ENCODE results near the gene VWA3B. TPM values are rescaled to one million over a fixed set of nuclear protein-coding genes. Genes with fewer than 3 reads are reported as not detected.

Gene VWA3B
- total RNA-seq, 1 donor from 2014 or later, result 0.17 TPM

DNA sequence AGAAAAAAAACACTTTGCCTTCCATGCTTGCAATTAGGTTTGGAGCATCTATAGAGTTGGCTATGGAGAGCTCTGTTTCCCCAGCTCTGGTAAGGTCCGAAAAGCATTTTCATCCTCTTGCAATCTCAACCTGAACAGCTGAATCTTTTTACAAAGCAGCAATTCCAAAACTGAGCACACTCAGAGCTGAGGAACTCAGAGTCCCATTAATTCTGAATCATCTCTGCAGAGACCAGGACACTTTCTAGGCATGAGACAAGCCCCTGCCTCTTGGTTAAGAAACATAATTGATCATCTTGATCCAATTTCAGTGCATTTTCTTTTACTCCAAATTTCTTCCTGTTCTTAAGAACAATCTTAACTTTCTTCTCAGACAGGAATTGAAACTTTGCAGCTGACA lies 263.4 kb downstream of the VWA3B start:
- ATAC-seq (no peak), DNase-seq (no peak)
- Histone ChIP-seq H3K9me3 (no peaks in the 10 kb centered on the region), H3K27me3 (peaks cover 52% of the 10 kb centered on the region), H3K36me3 (no peaks in the 10 kb centered on the region), H3K4me3 (no peak overlapping the region), H3K27ac (no peak overlapping the region), H3K4me1 (peaks cover 14% of the 10 kb centered on the region)
- TF ChIP-seq CTCF (IDR thresholded peaks at IDR 0.05), result no peak
- intact Hi-C loops (cut with DNase I), result no loop called here

GRCh38 chr2:98355881-98356280 lies 268.9 kb downstream of the VWA3B start:
- peaks cover under 1% of the 10 kb centered on the region for H3K27me3 ChIP-seq
- no peak overlapping the region for H3K27ac ChIP-seq
- no peak for ATAC-seq
- H3K4me1 ChIP-seq, result no peaks in the 10 kb centered on the region
- intact Hi-C loops (cut with DNase I), result no loop called here
- no peak overlapping the region for H3K4me3 ChIP-seq
- no peaks in the 10 kb centered on the region for H3K36me3 ChIP-seq
- no peak for DNase-seq
- no peaks in the 10 kb centered on the region for H3K9me3 ChIP-seq
- no peak for TF ChIP-seq CTCF (IDR thresholded peaks at IDR 0.05)

- Histone ChIP-seq H3K36me3 (no peaks in the 10 kb centered on the region), H3K27me3 (no peaks in the 10 kb centered on the region), H3K27ac (no peak overlapping the region), H3K4me3 (no peak overlapping the region), H3K9me3 (no peaks in the 10 kb centered on the region), H3K4me1 (no peaks in the 10 kb centered on the region)
- intact Hi-C loops (cut with DNase I), result no loop called here
- DNase-seq, result no peak
- TF ChIP-seq CTCF (IDR thresholded peaks at IDR 0.05), result no peak
- peak; percentile 52 for ATAC-seq
These were observed 269.8 kb downstream of the VWA3B start for GRCh38 chr2:98356729-98357128.

GRCh38 chr2:98357849-98358248 lies 270.9 kb downstream of the VWA3B start:
- no peaks in the 10 kb centered on the region for H3K9me3 ChIP-seq
- no peaks in the 10 kb centered on the region for H3K4me1 ChIP-seq
- ATAC-seq (no peak), DNase-seq (no peak)
- no peak overlapping the region for H3K4me3 ChIP-seq
- no peak for TF ChIP-seq CTCF (IDR thresholded peaks at IDR 0.05)
- intact Hi-C loops (cut with DNase I), result no loop called here
- H3K36me3 ChIP-seq, result no peaks in the 10 kb centered on the region
- no peak overlapping the region for H3K27ac ChIP-seq
- H3K27me3 ChIP-seq, result no peaks in the 10 kb centered on the region

GRCh38 chr2:98359986-98360385 lies 273.0 kb downstream of the VWA3B start:
- peak; percentile 19 for ATAC-seq
- Histone ChIP-seq H3K4me1 (no peaks in the 10 kb centered on the region), H3K9me3 (no peaks in the 10 kb centered on the region), H3K27ac (no peak overlapping the region), H3K4me3 (no peak overlapping the region), H3K27me3 (no peaks in the 10 kb centered on the region), H3K36me3 (no peaks in the 10 kb centered on the region)
- intact Hi-C loops (cut with DNase I), result no loop called here
- TF ChIP-seq CTCF (IDR thresholded peaks at IDR 0.05), result no peak
- DNase-seq, result no peak

Other genes with a start within 250 kb of the VWA3B start
- gene TMEM131, start 91.2 kb upstream of the VWA3B start, total RNA-seq, result 43.3 TPM

Data from upper lobe of right lung (tissue), 1 donor.